Transverse colon (tissue), 4 donors: Measurements from ENCODE around the gene CPTP.

ENCODE experiments used
- EP300 ChIP-seq: sonication (generic); formaldehyde crosslinking; IDR thresholded peaks from one replicate; pipeline ENCODE4 v1.6.1; 2017; ENCODE audit warnings: antibody characterized with exemption, low read depth
- POLR2AphosphoS5 ChIP-seq, 3 donors: sonication (generic); formaldehyde crosslinking; IDR thresholded peaks; one replicate each; pipeline ENCODE4 v1.6.1; 2016; ENCODE audit warnings: antibody characterized with exemption in 3 of 3
- TF ChIP-seq, protein P1 (sequence below), 5 experiments: fragments of 200-600 bp in 3 of 5; fragments of 450-650 bp in 2 of 5; sonication (generic) in 3 of 5; IDR thresholded peaks; 1 replicate in 2 of 5; 2 replicates in 3 of 5; pipeline ENCODE4 v1.5.1; 2016 to 2017; ENCODE audit warnings: antibody characterized with exemption in 5 of 5, inconsistent platforms in 3 of 5, mild to moderate bottlenecking in 2 of 5, moderate library complexity in 1 of 5

DNA sequence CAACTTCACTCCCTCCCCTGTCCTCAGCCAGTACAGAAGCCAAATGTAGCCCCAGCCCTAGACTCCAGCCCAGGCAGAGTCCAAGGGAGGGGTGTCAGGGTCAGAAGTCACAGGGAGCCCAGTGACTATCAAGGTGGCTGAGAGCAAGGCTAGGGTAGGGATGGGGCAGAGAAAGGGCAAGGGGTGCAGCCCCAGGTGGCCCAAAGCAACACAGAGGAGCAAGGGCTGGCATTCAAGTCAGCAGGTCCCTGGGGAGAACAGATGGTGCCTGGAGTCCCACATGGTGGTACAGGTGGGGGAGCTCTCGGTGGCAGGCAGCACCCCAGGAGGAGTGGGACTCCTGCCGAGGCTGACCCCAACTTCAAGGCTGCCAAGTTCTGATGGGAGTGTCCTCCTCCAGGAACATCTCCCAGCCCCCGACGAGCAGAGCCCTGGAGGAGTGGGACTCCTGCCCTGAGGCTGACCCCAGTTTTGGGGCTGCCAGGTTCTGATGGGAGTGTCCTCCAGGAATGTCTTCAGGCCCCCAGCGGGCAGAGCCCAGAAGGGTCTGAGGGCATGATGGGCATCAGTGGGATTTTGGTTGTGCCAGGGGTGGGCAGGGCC is 28.3 kb downstream of the CPTP start:
- TF ChIP-seq, protein P1, sequence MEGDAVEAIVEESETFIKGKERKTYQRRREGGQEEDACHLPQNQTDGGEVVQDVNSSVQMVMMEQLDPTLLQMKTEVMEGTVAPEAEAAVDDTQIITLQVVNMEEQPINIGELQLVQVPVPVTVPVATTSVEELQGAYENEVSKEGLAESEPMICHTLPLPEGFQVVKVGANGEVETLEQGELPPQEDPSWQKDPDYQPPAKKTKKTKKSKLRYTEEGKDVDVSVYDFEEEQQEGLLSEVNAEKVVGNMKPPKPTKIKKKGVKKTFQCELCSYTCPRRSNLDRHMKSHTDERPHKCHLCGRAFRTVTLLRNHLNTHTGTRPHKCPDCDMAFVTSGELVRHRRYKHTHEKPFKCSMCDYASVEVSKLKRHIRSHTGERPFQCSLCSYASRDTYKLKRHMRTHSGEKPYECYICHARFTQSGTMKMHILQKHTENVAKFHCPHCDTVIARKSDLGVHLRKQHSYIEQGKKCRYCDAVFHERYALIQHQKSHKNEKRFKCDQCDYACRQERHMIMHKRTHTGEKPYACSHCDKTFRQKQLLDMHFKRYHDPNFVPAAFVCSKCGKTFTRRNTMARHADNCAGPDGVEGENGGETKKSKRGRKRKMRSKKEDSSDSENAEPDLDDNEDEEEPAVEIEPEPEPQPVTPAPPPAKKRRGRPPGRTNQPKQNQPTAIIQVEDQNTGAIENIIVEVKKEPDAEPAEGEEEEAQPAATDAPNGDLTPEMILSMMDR (IDR thresholded peaks at IDR 0.05): no peak
- TF ChIP-seq EP300: no peak
- no peak for TF ChIP-seq POLR2AphosphoS5 (IDR thresholded peaks at IDR 0.05)
